OCI-LY3 (cell line): ENCODE results near the gene ATG9B.

Experiments
- EZH2phosphoT487 ChIP-seq: fragments of 200-600 bp; shearing (Covaris generic); IDR thresholded peaks from 2 replicates; pipeline ENCODE4 v1.6.1; 2018; ENCODE audit warnings: antibody characterized with exemption, mixed run types, low read depth
- TF ChIP-seq, protein P1 (sequence below): fragments of 200-600, 300-600 bp; sonication (generic); IDR thresholded peaks from 2 replicates; pipeline ENCODE4 v1.5.1; 2014; ENCODE audit warnings: antibody characterized with exemption, low read length, low read depth

DNA sequence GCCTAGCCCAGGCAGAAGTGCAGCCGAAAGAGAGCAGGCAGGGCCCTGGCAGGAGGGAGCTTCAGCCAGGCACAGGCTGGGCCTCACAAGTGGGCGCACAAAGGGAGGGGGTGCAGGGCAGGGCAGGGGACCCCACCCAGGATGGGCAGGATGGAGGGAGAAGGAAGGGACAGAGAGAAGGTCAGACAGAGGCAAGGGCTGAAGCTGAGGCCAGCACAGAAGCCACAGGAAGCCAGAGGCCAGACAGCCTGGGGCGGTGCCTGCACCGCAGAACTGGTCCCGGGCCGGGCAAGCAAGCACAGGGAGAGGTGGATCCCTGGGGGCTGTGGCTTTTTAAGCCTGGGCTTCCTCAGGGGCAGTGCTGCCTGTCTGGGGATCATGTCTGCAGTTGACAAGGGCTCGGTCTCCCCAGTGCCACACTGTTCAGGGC, 16.8 kb downstream of the ATG9B start:
- TF ChIP-seq, protein P1, sequence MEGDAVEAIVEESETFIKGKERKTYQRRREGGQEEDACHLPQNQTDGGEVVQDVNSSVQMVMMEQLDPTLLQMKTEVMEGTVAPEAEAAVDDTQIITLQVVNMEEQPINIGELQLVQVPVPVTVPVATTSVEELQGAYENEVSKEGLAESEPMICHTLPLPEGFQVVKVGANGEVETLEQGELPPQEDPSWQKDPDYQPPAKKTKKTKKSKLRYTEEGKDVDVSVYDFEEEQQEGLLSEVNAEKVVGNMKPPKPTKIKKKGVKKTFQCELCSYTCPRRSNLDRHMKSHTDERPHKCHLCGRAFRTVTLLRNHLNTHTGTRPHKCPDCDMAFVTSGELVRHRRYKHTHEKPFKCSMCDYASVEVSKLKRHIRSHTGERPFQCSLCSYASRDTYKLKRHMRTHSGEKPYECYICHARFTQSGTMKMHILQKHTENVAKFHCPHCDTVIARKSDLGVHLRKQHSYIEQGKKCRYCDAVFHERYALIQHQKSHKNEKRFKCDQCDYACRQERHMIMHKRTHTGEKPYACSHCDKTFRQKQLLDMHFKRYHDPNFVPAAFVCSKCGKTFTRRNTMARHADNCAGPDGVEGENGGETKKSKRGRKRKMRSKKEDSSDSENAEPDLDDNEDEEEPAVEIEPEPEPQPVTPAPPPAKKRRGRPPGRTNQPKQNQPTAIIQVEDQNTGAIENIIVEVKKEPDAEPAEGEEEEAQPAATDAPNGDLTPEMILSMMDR, result no peak
- TF ChIP-seq EZH2phosphoT487, result no peak
